Measurements from ENCODE around the gene GPR101.

GPR101 gene, protein sequence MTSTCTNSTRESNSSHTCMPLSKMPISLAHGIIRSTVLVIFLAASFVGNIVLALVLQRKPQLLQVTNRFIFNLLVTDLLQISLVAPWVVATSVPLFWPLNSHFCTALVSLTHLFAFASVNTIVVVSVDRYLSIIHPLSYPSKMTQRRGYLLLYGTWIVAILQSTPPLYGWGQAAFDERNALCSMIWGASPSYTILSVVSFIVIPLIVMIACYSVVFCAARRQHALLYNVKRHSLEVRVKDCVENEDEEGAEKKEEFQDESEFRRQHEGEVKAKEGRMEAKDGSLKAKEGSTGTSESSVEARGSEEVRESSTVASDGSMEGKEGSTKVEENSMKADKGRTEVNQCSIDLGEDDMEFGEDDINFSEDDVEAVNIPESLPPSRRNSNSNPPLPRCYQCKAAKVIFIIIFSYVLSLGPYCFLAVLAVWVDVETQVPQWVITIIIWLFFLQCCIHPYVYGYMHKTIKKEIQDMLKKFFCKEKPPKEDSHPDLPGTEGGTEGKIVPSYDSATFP
- 0 to 0.13 reads per million in 2 donors for total RNA-seq

DNA sequence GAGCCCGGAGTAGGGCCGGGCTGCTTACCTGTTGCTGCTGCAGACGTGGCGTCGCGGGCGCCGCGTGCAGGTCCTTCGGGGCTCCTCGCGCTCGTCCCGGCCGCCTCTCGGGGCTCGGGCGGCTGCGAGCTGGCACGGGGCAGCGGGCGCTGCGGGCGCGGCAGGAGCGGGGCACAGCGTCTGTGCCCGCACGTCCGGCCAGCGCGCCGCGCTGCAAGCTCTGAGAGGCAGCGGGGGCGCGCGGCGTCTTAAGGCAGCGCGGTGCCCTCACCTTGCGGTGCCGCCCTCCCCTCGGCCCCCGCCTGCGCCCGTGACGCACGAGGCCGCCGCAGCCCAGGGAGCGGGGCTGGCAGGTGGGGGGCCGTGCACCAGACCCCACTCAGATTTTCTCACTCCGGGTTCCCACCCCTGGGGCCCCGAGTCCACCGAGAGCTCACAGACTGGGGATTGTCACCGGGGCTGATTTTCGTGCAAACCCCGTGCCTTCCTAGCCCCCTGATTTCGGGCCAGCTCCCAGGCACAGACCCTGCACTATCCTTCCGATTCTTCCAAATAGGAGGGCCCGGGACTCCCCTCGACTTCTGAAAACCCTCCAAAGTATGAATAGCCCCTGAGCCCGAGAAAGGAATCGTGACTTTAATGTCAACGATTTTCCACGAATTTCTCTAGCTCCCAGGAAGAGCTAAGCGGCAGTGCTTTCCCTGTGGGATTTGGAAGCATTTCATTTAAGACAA is at the start of gene GPR101:
TSS of gene GPR101 (minus strand) at position 222 of the 734 bp plus-strand sequence. CDS start 2,321 bp downstream, outside the sequence.
- DNase-seq, result peak; percentile 17

DNA sequence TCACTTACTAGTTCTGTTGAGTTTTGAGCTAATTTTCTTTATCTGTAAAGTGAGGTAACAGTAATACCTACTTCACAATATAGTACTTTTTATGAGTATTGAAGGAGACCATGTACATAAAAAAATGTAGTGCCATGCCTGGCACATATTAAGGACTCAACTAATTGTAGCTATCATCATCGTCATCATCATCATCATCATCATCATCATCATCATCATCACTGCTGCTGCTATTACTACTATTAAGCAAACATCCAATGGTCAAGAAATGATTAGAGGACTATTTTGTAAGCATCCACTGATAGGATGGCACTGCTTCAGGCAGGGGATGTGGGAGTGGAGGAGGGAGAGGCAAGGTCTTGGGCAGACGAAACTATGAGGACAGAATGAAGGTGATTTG is 47.4 kb upstream of the GPR101 start:
- DNase-seq, result no peak

DNA sequence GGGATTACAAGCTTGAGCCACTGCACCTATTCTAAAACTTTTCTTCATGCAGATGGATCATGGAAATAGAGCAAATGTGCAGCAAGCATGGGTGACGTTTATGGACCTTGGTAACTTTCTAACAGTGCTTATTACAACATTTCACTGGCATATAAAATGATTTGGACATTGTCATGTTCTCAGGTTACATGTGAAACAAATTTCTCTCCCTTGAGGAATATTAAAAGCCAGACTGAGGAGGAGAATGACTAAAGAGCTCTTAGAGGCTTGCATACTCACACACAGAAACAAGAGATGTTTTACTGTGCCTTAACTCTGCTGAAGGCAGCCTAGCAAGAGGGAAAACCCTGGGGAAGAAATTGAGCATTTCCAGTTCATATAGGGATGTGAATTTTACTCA is 38.6 kb upstream of the GPR101 start:
- no peak for DNase-seq

DNA sequence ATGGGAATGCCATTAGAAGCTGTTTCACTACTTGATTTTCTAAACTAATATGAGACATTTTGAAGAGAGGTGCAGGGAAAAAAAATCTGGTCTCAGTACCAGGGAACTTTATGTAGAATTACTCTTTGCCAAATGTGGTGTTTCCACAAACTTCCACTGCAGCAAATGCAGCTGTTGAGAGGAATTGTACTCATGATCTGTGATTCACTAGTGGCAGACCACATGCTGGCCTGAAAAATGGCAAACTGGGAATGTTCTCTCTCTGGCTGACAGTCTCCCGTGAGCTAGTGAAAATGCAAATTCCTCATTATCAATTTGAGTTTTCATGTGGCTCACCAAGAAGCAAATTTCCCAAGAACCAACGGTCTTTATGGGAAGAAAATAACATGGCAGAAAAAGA is 37.8 kb upstream of the GPR101 start:
- DNase-seq, result no peak

DNA sequence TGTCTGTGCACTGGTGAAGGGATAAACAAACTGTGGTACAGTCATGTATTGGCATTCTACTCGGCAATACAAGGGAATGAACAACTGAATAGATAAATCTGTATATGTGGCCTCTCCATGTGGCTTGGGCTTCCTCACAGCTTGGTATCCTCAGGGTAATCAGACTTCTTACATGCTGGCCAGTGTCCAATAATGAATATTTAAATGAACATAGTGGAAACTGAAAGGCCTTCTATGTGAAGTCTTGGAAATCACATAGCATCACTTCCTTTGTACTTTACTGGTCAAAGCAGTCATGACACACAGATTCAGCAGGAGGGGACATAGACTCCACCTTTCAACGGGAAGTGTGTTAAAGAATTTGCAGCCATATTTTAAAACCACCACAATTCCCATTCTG is 33.4 kb upstream of the GPR101 start:
- DNase-seq, result no peak

DNA sequence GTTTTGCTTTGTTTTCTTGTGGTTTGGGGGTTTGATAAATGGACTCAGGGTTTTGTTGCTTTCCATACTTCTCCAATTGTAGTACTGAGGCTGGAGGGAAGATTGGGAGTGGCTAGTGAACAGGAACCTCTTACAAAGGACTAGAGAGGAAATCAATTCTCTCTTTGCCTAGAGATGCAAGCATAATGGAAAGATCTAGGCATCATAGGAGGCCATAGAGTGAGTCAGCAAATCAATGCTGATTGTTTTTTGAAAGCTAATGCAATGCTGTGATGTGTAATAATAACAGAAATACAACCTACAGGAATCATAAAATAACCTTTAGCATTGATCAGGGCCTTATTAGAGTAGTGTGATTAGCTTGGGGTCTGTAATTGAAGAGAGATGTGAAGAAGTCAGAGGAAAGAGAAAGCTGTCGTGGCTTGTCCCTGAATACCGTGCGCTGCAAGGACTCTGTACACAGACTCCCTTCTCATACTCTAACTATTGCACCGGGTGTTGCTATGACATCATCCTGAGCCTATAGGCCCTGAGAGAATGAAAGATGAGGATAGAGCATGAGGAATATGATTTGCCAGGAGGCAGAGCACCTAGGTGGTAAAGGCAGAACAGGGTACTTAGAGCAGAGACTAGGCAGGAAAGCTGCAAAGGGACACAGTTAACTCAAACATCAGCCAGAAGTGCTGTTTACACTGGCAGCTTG is 29.3 kb upstream of the GPR101 start:
- no peak for DNase-seq

DNA sequence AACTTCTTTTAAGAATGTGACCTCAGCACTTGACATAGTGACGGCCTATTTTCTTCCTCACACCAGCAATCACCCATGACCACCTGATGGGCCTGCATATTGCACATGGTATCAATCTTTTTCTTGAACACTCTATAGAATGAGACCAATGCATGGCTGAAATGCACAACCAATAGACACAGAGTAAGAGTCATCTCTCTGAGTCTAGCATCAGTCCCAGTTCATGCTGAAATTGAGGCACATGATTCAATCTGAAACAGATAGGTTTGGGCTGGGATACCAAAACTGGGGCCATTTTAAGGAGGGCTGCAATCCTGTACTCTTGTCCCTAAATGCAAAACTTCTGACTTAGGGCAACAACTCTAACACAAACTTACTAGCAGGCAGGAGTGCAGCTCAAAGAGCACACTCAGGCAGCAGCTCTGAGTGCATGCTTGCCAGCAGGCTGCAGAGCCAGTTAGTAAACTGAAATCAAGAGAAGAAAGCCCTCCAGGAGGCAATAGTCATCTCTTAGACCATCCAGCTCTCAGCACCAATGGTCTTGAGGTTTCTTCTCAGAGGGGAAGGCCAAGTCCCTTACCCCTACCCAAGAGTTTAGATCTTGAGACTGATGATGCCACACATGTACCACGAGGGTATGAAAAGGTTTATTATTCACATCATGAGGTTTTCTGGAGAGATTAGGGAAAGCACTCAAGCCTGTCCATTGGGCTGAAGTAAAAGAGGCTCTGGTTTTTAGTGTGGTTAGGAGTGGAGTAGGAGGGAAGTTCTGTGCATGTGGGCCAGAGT is 24.7 kb upstream of the GPR101 start:
- no peak for DNase-seq

DNA sequence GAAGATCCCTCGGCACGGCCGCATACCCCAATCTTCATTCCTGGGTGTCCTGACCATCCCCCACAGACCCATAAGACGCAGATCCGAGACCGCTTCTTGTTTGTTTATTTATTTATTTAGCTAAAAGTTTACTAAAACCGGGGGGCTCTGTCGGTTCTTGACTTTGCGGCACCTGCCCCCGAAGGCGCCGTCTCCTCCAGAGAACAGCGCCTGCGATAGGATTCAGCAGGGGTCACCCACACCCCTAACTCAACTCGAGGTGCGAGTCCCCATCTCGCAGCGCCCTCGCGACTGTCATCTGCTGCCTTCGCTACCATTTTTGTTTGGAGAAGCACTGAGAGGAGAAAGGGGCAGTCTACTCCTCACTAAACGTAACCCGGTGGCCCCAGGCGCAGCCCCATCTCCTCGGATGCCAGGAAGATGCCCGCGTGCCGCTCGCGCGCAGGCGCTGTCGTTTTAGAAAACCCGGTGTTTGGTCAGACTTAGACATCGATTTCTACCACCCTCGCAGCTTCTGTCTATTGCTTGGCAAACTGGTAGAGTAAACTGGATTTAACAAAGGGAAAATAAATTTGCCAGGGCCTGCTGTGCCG is 18.9 kb upstream of the GPR101 start:
- DNase-seq, result peak; percentile 15

DNA sequence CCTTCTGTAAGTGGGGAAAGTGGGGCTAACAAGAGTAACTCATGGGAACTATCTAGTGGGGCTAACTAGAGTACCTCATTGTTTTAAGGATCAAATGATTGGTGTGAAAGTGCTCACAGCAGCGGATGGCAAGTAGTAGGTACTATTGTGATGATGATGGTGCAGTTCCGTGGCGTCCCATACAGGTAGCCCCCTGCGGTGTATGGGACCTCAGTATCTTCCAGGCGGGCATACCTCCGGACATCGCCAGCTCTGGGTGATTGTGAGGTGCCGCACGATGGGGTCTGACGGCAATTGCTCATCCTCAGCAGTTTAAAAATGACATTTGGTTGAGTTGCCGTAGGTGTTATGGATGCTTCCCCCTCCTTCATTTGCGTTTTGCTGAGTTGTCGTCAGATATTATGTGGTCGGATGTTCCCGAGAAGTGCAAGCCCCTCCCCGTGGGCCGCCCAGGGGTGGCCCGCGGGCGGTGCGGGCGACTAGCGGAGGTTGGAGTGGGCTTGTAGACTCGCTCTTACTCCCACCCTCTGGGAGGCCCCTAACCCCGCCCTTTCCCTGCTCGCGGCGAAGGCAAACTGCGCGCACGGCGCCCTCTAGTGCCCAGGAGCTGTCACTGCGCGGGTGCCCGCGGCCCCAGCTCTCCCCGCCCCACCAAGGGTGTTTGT is 18.3 kb upstream of the GPR101 start:
- DNase-seq, result peak; percentile 64

DNA sequence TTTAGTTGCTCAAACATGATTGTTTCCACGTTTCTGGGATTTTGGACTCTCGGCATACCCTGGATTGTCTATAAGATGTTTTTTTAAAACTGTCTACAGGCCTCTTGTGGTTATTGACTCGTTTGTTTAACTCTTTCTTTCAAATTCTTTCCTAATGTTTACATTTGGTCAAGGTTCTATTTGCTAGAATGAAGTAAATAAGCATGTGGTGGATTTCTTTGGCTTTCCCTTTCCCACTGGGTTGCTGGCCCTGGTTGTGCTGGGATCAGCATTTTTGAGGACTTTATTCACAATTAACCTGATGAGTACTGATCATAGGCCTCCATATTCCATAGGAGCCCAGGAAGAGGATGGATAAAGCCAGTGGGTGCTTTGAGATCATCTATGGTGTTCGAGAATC is 11.1 kb upstream of the GPR101 start:
- DNase-seq, result no peak

DNA sequence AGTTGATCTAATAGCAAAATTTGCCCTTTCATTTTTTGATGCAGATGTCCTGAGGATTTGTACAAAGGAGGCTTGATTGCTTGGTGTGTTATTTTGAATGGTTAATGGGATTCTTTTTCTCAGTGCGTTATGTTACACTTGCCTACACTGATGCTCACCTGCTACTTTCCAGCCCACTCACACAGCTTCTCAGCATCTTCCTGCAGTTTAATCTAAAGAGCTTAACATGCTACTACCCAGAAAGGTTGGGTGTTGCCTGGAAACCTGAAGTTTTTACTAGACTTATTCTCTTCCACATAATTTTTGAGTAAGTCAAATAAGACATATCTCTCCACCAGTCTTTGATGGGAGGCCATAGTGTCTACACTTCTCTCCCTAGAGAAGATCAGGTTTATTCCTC is 9.9 kb upstream of the GPR101 start:
- DNase-seq, result no peak

DNA sequence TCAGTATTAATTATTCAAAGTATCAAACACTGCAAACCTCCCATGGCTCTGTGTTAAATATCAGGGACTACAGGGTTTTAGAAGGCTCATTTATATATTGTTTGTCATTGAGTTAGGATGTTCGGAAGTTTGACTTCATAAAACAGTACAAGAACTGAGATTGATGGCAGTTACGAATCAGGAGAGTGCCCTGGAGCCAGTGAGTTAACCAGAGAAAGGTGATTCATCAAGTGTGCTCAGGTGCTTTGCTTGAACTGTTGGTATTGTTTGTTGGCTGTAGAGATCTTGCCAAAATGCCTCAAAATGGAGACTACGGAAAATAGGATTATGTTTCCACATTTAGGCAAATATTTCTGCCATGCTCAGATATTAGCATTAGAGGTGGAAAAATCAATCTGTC is 7.5 kb upstream of the GPR101 start:
- DNase-seq, result no peak

DNA sequence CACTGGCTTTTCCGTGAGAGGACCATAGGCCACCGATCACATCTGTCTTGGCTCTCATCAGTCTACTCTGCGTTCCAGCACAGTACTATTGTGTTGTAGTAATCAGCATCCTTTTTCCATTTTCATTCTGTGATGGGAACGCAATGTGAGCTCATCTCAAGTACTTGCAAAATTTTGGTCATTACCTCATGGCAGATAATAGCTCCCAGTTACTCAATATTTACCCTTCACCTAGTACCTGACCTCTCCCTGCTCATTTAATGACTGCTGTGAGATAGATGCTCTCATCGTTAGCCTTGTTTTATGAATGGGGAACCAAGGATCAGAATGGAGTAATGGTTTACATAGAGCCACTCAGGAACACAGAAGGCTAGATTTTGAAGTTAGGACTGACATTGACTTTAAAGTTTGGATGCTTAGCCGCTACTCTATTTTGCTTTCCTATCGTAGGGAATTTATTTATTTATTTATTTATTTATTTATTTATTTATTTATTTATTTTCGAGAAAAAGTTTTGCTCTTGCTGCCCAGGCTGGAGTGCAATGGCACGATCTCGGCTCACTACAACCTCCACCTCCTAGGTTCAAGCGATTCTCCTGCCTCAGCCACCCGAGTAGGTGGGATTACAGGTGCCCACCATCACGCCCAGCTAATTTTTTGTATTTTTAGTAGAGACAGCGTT is 6.5 kb upstream of the GPR101 start:
- DNase-seq, result no peak

DNA sequence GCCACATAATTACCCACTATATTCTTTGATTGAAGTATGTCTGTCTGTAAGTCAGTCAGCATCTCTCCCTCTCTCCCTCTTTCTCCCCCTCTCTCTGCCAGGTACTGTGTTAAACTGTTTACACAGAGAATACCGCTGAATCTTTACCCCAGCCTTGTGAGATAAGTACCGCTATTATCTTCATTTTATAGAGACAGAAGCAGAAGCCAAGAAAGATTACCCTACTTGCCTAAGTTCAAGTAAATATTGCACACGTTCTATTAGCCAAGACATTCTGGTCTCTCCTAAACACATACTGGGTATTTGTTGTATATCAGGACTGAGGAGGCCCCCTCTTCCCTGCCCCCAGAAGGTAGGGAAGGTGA is 695 bp upstream of the GPR101 start:
- no peak for DNase-seq

DNA sequence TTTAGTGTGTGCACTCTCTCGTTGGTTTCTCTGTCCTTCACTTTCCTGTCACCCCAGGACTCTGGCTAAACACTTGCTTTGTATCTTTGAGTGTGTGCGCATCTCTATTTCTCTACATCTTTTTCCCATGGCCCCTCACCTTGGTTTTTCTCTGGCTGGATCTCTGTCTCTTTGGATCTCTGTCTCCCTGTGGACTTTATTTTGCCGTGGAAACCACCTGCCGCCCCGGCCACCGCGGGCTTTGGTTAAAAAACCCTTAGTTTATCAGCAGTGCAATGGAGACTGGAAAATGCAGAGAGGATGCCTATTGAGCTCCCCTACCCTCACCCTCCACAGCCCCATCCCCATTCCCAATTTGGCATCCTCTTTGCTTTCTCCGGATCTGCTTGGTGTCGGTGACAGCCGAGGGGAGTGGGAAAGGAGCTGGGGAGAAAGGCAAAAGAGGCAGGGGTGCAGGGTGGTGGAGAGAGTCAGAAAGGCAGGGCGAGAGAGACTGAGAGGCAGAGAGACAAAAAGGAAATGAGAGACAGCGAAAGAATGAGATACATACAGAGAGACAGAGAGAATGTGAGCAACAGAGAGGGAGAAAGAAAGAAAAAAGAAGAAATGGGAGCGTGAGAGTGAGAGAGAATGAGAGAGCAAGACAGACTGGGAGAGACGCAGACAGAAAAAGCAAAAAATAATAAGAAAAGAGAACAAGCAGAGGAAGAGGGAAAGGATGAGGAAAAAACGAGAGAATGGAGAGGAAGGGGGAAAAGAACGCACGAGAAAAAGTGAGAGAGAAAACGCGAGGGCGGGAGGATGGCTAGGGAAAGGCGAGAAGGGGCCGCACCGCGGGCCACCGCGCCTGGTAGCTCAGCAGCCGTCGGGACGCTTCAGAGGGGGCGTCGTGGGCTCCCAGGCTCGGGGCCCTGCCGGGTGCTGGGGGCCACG is 688 bp downstream of the GPR101 start:
- DNase-seq, result no peak

DNA sequence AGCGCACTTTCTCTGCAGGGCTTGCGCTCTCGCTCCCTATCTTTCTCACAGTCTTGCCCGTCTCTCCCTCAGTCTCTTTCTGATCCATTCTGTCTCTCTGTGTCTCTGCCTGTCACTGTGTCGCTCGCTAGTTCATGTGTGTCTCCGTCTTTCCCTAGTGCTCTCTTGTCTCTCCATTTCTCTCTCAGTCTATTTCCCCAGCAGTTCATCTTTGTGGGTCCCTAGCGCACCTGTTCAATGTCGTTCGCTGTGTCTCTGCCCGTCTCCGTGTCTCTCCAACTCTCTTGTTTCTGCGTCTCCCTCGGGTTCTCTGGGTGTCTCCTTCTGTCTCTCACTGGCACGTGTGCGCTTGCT is 1.5 kb downstream of the GPR101 start:
- no peak for DNase-seq

DNA sequence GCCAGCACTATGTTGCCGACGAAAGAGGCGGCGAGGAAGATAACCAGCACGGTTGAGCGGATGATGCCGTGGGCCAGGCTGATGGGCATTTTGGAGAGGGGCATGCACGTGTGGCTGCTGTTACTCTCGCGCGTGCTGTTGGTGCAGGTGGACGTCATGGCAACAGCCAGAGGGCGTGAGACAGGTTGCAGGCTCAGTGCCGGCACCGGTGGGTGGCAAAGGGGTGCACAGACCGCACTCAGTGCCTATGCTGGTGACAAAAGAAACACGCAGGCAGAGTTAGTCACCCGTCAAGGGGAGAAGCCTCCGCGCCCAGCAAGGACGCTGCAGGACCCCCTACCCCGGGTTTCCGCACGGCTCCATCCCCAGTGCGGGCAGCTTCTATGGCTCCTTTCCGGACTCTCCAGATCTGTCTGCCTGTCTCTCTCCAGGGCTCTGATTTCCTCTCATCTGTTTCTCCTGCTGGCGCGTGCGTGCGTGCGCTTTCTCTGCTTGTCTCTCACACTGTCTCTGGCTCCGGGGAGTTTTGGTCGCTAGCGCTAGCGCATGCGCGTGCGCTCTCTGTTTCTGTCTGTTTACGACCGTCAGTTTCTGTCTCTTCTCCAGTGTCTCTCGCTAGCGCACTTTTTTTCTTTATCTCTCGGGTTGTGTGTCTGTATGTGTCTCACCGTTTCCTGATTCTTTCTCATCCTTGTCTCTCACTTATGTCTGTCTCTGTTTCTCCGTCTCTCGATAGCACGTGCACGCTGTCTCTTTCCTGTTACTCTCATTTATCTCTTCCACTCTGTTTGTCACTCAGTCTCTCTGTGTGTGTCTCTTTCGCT is 2.1 kb downstream of the GPR101 start:
- DNase-seq, result peak; percentile 18

DNA sequence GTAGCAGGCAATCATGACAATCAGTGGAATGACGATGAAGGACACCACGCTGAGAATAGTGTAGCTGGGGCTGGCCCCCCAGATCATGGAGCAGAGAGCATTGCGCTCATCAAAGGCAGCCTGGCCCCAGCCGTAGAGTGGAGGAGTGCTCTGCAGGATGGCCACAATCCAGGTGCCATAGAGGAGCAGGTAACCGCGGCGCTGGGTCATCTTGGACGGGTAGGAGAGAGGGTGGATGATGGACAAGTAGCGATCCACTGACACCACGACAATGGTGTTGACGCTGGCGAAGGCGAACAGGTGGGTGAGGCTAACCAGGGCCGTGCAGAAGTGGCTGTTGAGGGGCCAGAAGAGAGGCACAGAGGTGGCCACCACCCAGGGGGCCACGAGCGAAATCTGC is 2.8 kb downstream of the GPR101 start:
- no peak for DNase-seq

DNA sequence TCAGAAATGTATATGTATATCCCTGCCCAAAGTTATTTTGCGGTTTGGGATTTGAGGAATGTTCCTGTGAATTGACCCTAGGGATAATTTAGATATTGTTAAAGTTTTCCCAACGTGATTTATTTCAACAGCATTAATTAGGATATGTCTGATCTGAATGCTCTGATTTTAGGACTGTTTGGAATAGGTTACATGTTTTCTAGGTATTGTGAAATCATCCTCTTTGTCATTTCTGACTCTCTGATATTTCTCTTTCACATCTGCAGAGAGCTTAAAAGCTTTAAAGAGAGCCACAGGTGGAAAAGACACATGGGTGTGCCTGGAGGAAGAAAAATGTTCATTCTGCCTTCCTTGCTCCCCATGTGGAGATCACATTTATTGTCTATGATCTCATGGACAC is 5.1 kb downstream of the GPR101 start:
- no peak for DNase-seq

Data from activated gamma-delta T cell (primary cell).